Erythroblast (primary cell): ENCODE data around the gene DPEP3.
"Not testable (repeated sequence)": the region's sequence is repeated elsewhere in the genome, so short reads cannot be mapped to it uniquely, and the experiment has no call there.

ENCODE experiments used
- GATA1 ChIP-seq: IDR thresholded peaks from 2 replicates; pipeline ENCODE4 v1.6.1; 2011; ENCODE audit warnings: low read depth, mild to moderate bottlenecking, control low read depth, low read length, moderate library complexity
- POLR2A ChIP-seq: IDR thresholded peaks from 2 replicates; pipeline ENCODE4 v1.6.1; 2011; ENCODE audit warnings: mild to moderate bottlenecking, low read length

- TF ChIP-seq POLR2A, GATA1: not testable (repeated sequence)
These were observed 18.0 kb upstream of the DPEP3 start for GRCh38 chr16:67998231-67998778.
